Mesenchymal stem cell (in vitro differentiated cells and primary cell): ENCODE data around the gene VAV2.

Source experiments
- DNase-seq: peaks from one replicate; pipeline ENCODE4 v3.0.0-alpha.2; 2013
- H2AFZ ChIP-seq: one replicate; pipeline ENCODE4 v1.6.1; 2013; ENCODE audit warnings: low read depth, mild to moderate bottlenecking, control low read depth, inconsistent platforms, low read length, moderate library complexity
- H2AK5ac ChIP-seq: 2 replicates; pipeline ENCODE4 v1.6.1; 2013; ENCODE audit warnings: low read length, moderate library complexity, mild to moderate bottlenecking, inconsistent platforms; ENCODE audit not compliant: severe bottlenecking
- H2BK120ac ChIP-seq: one replicate; pipeline ENCODE4 v1.6.1; 2013; ENCODE audit warnings: low read depth, mild to moderate bottlenecking, inconsistent platforms, low read length, moderate library complexity
- H2BK12ac ChIP-seq, 2 experiments: one replicate each; pipeline ENCODE4 v1.6.1; 2013; ENCODE audit warnings: inconsistent platforms in 2 of 2, low read length in 2 of 2, mild to moderate bottlenecking in 2 of 2, moderate library complexity in 2 of 2, control low read depth in 1 of 2
- H2BK15ac ChIP-seq: one replicate; pipeline ENCODE4 v1.6.1; 2013; ENCODE audit warnings: mild to moderate bottlenecking, low read depth, inconsistent platforms; ENCODE audit not compliant: poor library complexity, severe bottlenecking
- H2BK5ac ChIP-seq: 2 replicates; pipeline ENCODE4 v1.6.1; 2013; ENCODE audit warnings: low read depth, mild to moderate bottlenecking, low read length, control low read depth, inconsistent platforms; ENCODE audit not compliant: poor library complexity, severe bottlenecking
- H3K14ac ChIP-seq, 2 experiments: one replicate each; pipeline ENCODE4 v1.6.1; 2013; ENCODE audit warnings: inconsistent platforms in 2 of 2, low read length in 2 of 2, control low read depth in 1 of 2, mild to moderate bottlenecking in 1 of 2, moderate library complexity in 1 of 2
- H3K18ac ChIP-seq, 2 experiments: one replicate each; pipeline ENCODE4 v1.6.1; 2013; ENCODE audit warnings: inconsistent platforms in 2 of 2, low read length in 2 of 2, control low read depth in 1 of 2, low read depth in 1 of 2, mild to moderate bottlenecking in 1 of 2
- H3K23ac ChIP-seq, 2 experiments: one replicate each; pipeline ENCODE4 v1.6.1; 2013; ENCODE audit warnings: inconsistent platforms in 2 of 2, low read length in 2 of 2, mild to moderate bottlenecking in 2 of 2, moderate library complexity in 2 of 2, control low read depth in 1 of 2
- H3K27ac ChIP-seq: 2 replicates; pipeline ENCODE4 v1.5.1; 2013; ENCODE audit warnings: mild to moderate bottlenecking, moderate library complexity, low read length, control low read depth, inconsistent platforms; ENCODE audit not compliant: poor library complexity, severe bottlenecking
- H3K27me3 ChIP-seq, 2 experiments: 2 replicates each; pipeline versions ENCODE4 v1.6.1 to v1.7.0; 2013; ENCODE audit warnings: low read length in 2 of 2, mild to moderate bottlenecking in 2 of 2, moderate library complexity in 2 of 2, control low read depth in 1 of 2, inconsistent platforms in 1 of 2; ENCODE audit not compliant: control insufficient read depth in 1 of 2, insufficient read depth in 1 of 2
- H3K36me3 ChIP-seq, 2 experiments: 2 replicates each; pipeline versions ENCODE4 v1.6.1 to v1.7.0; 2013; ENCODE audit warnings: low read length in 2 of 2, control low read depth in 1 of 2, inconsistent platforms in 1 of 2, low read depth in 1 of 2, mild to moderate bottlenecking in 1 of 2; ENCODE audit not compliant: insufficient read depth in 2 of 2, control insufficient read depth in 1 of 2
- H3K4ac ChIP-seq, 2 experiments: one replicate each; pipeline ENCODE4 v1.6.1; 2013; ENCODE audit warnings: inconsistent platforms in 2 of 2, low read length in 2 of 2, mild to moderate bottlenecking in 2 of 2, moderate library complexity in 2 of 2, control low read depth in 1 of 2, low read depth in 1 of 2
- H3K4me1 ChIP-seq: 2 replicates; pipeline ENCODE4 v1.6.1; 2013; ENCODE audit warnings: low read depth, low read length, control low read depth; ENCODE audit not compliant: control insufficient read depth, insufficient read depth
- H3K4me2 ChIP-seq: 2 replicates; pipeline ENCODE4 v1.6.1; 2013; ENCODE audit warnings: low read length, mild to moderate bottlenecking, inconsistent platforms; ENCODE audit not compliant: poor library complexity, severe bottlenecking
- H3K4me3 ChIP-seq, 2 experiments: 2 replicates each; pipeline versions ENCODE4 v1.5.1 to v1.7.0; 2013; ENCODE audit warnings: low read length in 2 of 2, mild to moderate bottlenecking in 2 of 2, control low read depth in 1 of 2, low read depth in 1 of 2; ENCODE audit not compliant: insufficient read depth in 1 of 2
- H3K79me1 ChIP-seq: replicated peaks from 2 replicates; pipeline ENCODE4 v1.6.1; 2013; ENCODE audit warnings: mild to moderate bottlenecking, control low read depth, low read length, inconsistent platforms; ENCODE audit not compliant: poor library complexity, severe bottlenecking
- H3K9ac ChIP-seq: 2 replicates; pipeline ENCODE4 v1.7.0; 2013; ENCODE audit warnings: mild to moderate bottlenecking, low read length, moderate library complexity
- H3K9me3 ChIP-seq: 2 replicates; pipeline ENCODE4 v1.7.0; 2013; ENCODE audit warnings: mild to moderate bottlenecking, low read length; ENCODE audit not compliant: control insufficient read depth
- H4K8ac ChIP-seq: one replicate; pipeline ENCODE4 v1.6.1; 2013; ENCODE audit warnings: inconsistent platforms, mild to moderate bottlenecking, low read length, moderate library complexity
- H4K91ac ChIP-seq: one replicate; pipeline ENCODE4 v1.6.1; 2013; ENCODE audit warnings: mild to moderate bottlenecking, low read length, inconsistent platforms
- WGBS: methylation state at CpG from one replicate; pipeline ENCODE4 v1.1.7; 2013; ENCODE audit warnings: mixed read lengths; 5-methylcytosine and 5-hydroxymethylcytosine counted together

VAV2 gene

DNA sequence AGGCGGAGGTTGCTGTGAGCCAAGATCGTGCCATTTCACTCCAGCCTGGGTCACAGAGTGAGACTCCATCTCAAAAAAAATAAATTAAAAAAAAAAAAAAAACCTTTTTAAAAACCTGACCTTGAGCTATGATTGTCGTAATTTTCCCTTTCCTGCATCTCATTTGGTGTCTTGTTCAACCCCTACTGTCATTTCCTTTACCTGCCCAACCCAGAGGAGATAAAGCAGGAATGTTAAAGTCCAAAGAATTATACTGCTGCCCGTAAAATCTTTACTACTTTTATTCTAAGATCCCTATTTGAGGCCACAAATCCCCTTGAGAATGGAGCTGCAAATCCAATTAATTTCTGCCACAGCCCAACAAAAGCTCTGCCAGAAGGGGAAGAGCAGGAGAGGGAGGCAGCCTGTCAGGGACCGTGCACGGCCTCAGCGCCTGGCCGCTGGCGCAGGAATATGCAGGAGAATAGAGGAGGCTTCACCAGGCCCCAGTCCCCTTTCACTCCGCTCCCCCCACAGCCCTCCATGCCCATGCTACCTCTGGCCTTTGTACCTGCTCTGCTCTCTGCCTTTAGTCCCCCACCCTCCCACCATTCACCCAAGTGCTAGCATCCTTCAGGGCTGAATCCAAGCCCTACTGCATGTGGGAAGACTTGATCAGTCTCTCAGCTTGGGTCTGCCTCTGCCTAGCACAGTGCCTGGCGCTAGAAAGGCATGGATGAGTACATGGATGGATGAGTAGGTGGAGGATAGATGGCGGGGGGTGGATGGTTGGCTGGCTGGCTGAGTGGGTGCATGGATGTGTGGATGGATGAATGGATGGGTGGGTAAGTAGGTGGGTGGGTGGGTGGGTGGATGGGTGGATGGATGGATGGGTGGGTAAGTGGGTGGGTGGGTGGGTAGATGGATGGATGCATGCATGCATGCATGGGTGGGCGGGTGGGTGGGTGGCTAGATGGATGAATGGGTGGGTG is 154.2 kb downstream of the VAV2 start:
- Histone ChIP-seq H2BK5ac (no peak overlapping the region), H2BK120ac (no peak overlapping the region), H3K18ac (no peak overlapping the region), H3K27ac (no peak overlapping the region), H4K8ac (no peak overlapping the region), H3K27me3 (no peaks in the 10 kb centered on the region), H3K36me3 (peaks cover 0 to 50% of the 10 kb centered on the region in 2 experiments), H4K91ac (no peak overlapping the region), H2BK15ac (no peak overlapping the region), H2BK12ac (no peak overlapping the region), H3K14ac (peak overlapping the region in 1 of 2 experiments; percentile 68), H3K4me2 (no peak overlapping the region), H3K4me3 (no peak overlapping the region), H3K4ac (no peak overlapping the region), H3K9ac (no peak overlapping the region), H3K79me1 (peaks cover 60% of the 10 kb centered on the region), H3K4me1 (peaks cover 33% of the 10 kb centered on the region), H2AK5ac (no peak overlapping the region), H3K23ac (no peak overlapping the region), H2AFZ (no peak overlapping the region), H3K9me3 (no peaks in the 10 kb centered on the region)
- DNase-seq, result no peak
- 95% methylated on average over 12 of the region's 13 CpGs for WGBS

DNA sequence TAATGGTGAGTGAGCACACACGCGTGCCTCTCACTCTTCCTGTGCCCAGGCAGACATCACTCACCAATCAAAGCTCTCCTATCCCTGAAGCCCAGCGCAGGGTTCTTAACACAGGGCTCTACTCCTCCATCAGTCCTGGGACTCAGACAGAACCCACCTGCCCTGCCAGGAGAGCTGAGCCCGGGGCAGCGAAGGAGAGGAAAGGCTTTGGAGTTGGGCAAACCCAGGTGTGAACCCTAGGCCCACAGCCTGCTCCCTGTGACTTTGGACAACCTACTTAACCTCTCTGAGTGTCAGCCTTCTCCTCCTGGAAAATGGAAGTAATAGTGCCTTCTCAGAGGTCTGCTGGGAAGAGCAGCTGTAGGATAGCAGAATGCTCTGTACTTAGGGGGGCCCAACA is 155.3 kb downstream of the VAV2 start:
- H3K27ac ChIP-seq, result no peak overlapping the region
- no peak overlapping the region for H3K4me2 ChIP-seq
- H3K4ac ChIP-seq, result no peak overlapping the region
- H4K8ac ChIP-seq, result no peak overlapping the region
- H3K4me1 ChIP-seq, result peaks cover 23% of the 10 kb centered on the region
- H2BK5ac ChIP-seq, result no peak overlapping the region
- no peak overlapping the region for H2BK15ac ChIP-seq
- no peak for DNase-seq
- peaks cover 54% of the 10 kb centered on the region for H3K79me1 ChIP-seq
- H3K4me3 ChIP-seq, result no peak overlapping the region
- H2BK120ac ChIP-seq, result no peak overlapping the region
- H3K36me3 ChIP-seq, result peaks cover 0 to 50% of the 10 kb centered on the region in 2 experiments
- WGBS, result 96% methylated on average over 5 of the region's 5 CpGs
- H2AK5ac ChIP-seq, result no peak overlapping the region
- H2AFZ ChIP-seq, result no peak overlapping the region
- H3K23ac ChIP-seq, result no peak overlapping the region
- H3K9me3 ChIP-seq, result no peaks in the 10 kb centered on the region
- no peak overlapping the region for H3K9ac ChIP-seq
- no peak overlapping the region for H4K91ac ChIP-seq
- H3K18ac ChIP-seq, result no peak overlapping the region
- no peak overlapping the region for H3K14ac ChIP-seq
- no peak overlapping the region for H2BK12ac ChIP-seq
- no peaks in the 10 kb centered on the region for H3K27me3 ChIP-seq

GRCh38 chr9:133836001-133836758 is 155.9 kb downstream of the VAV2 start:
- Histone ChIP-seq H3K18ac (peak overlapping the region in 1 of 2 experiments; percentile 29), H3K4me3 (no peak overlapping the region), H3K36me3 (peaks cover 0 to 52% of the 10 kb centered on the region in 2 experiments), H4K8ac (no peak overlapping the region), H3K4ac (no peak overlapping the region), H3K4me1 (peaks cover 20% of the 10 kb centered on the region), H2BK12ac (no peak overlapping the region), H4K91ac (no peak overlapping the region), H3K9ac (no peak overlapping the region), H2BK15ac (no peak overlapping the region), H3K4me2 (no peak overlapping the region), H2AK5ac (no peak overlapping the region), H3K23ac (no peak overlapping the region), H3K79me1 (peaks cover 53% of the 10 kb centered on the region), H2AFZ (no peak overlapping the region), H3K9me3 (no peaks in the 10 kb centered on the region), H2BK120ac (no peak overlapping the region), H3K27me3 (no peaks in the 10 kb centered on the region), H3K27ac (no peak overlapping the region), H2BK5ac (no peak overlapping the region), H3K14ac (peak overlapping the region in 1 of 2 experiments; percentile 48)
- DNase-seq, result no peak
- WGBS, result 96% methylated on average over 12 of the region's 17 CpGs
